Measurements from ENCODE around the gene MROH2A. TPM values are rescaled to one million over a fixed set of nuclear protein-coding genes. Genes with fewer than 3 reads are reported as not detected.

Gene MROH2A
- total and polyA plus RNA-seq, 4 donors = 0.80 TPM; not detected in 3

GRCh38 chr2:233769260-233769659 lies 8.9 kb upstream of the MROH2A start:
- Histone ChIP-seq H3K4me1 (ENCODE audit: control insufficient read depth in 5 of 5, insufficient read depth in 5 of 5, low read length in 5 of 5) (no peaks in the 10 kb centered on the region), H3K36me3 (ENCODE audit: control insufficient read depth in 4 of 4, insufficient read depth in 4 of 4, low read length in 4 of 4) (no peaks in the 10 kb centered on the region), H3K4me3 (no peak overlapping the region), H3K9me3 (ENCODE audit: control insufficient read depth in 4 of 4, insufficient read depth in 3 of 4, low read length in 3 of 4) (no peaks in the 10 kb centered on the region), H3K27ac (ENCODE audit: low read depth in 1 of 2, low read length in 1 of 2) (no peak overlapping the region), H3K9ac (ENCODE audit: insufficient read depth in 1 of 2, low read length in 2 of 2) (no peak overlapping the region), H3K27me3 (ENCODE audit: control insufficient read depth in 3 of 3, insufficient read depth in 3 of 3, low read length in 2 of 3) (no peaks in the 10 kb centered on the region)
- no peak for TF ChIP-seq CTCF (IDR thresholded peaks at IDR 0.05; ENCODE audit: control extremely low read depth, extremely low read depth)
- WGBS, 2 donors = 93 to 97% methylated on average over 9 of the region's 9 CpGs
- ATAC-seq (ENCODE audit: insufficient read depth, low FRiP score) = no peak
- no peak for DNase-seq

- no peak for TF ChIP-seq CTCF (IDR thresholded peaks at IDR 0.05; ENCODE audit: control extremely low read depth, extremely low read depth)
- DNase-seq (no peak), ATAC-seq (ENCODE audit: insufficient read depth, low FRiP score) (no peak)
- no peaks in the 10 kb centered on the region for H3K4me1 ChIP-seq (ENCODE audit: control insufficient read depth in 5 of 5, insufficient read depth in 5 of 5, low read length in 5 of 5)
- no peak overlapping the region for H3K4me3 ChIP-seq
- no peaks in the 10 kb centered on the region for H3K36me3 ChIP-seq (ENCODE audit: control insufficient read depth in 4 of 4, insufficient read depth in 4 of 4, low read length in 4 of 4)
- H3K9ac ChIP-seq (ENCODE audit: insufficient read depth in 1 of 2, low read length in 2 of 2) = no peak overlapping the region
- no peak overlapping the region for H3K27ac ChIP-seq (ENCODE audit: low read depth in 1 of 2, low read length in 1 of 2)
- WGBS, 2 donors = 90 to 92% methylated on average over 16 of the region's 16 CpGs
- H3K9me3 ChIP-seq (ENCODE audit: control insufficient read depth in 4 of 4, insufficient read depth in 3 of 4, low read length in 3 of 4) = peaks cover 0 to 6% (median 0%) of the 10 kb centered on the region in 4 donors
- no peaks in the 10 kb centered on the region for H3K27me3 ChIP-seq (ENCODE audit: control insufficient read depth in 3 of 3, insufficient read depth in 3 of 3, low read length in 2 of 3)
Observed at GRCh38 chr2:233772153-233772552, 6.0 kb upstream of the MROH2A start.

- no peak for ATAC-seq (ENCODE audit: insufficient read depth, low FRiP score)
- Histone ChIP-seq H3K4me3 (no peak overlapping the region), H3K27ac (ENCODE audit: low read depth in 1 of 2, low read length in 1 of 2) (no peak overlapping the region), H3K27me3 (ENCODE audit: control insufficient read depth in 3 of 3, insufficient read depth in 3 of 3, low read length in 2 of 3) (no peaks in the 10 kb centered on the region), H3K36me3 (ENCODE audit: control insufficient read depth in 4 of 4, insufficient read depth in 4 of 4, low read length in 4 of 4) (no peaks in the 10 kb centered on the region), H3K4me1 (ENCODE audit: control insufficient read depth in 5 of 5, insufficient read depth in 5 of 5, low read length in 5 of 5) (no peaks in the 10 kb centered on the region), H3K9ac (ENCODE audit: insufficient read depth in 1 of 2, low read length in 2 of 2) (no peak overlapping the region), H3K9me3 (ENCODE audit: control insufficient read depth in 4 of 4, insufficient read depth in 3 of 4, low read length in 3 of 4) (peaks cover 0 to 9% (median 0%) of the 10 kb centered on the region in 4 donors)
- no peak for TF ChIP-seq CTCF (IDR thresholded peaks at IDR 0.05; ENCODE audit: control extremely low read depth, extremely low read depth)
- no peak for DNase-seq
- WGBS, 2 donors = 69 to 73% methylated on average over 5 of the region's 5 CpGs
Observed at GRCh38 chr2:233772583-233772982, 5.5 kb upstream of the MROH2A start.

GRCh38 chr2:233773854-233774253 lies 4.3 kb upstream of the MROH2A start:
- H3K27me3 ChIP-seq (ENCODE audit: control insufficient read depth in 3 of 3, insufficient read depth in 3 of 3, low read length in 2 of 3) = no peaks in the 10 kb centered on the region
- H3K4me1 ChIP-seq (ENCODE audit: control insufficient read depth in 5 of 5, insufficient read depth in 5 of 5, low read length in 5 of 5) = no peaks in the 10 kb centered on the region
- ATAC-seq (ENCODE audit: insufficient read depth, low FRiP score) (no peak), DNase-seq (no peak)
- H3K9me3 ChIP-seq (ENCODE audit: control insufficient read depth in 4 of 4, insufficient read depth in 3 of 4, low read length in 3 of 4) = peaks cover 0 to 12% (median 0%) of the 10 kb centered on the region in 4 donors
- TF ChIP-seq CTCF (IDR thresholded peaks at IDR 0.05; ENCODE audit: control extremely low read depth, extremely low read depth) = no peak
- H3K36me3 ChIP-seq (ENCODE audit: control insufficient read depth in 4 of 4, insufficient read depth in 4 of 4, low read length in 4 of 4) = no peaks in the 10 kb centered on the region
- 90 to 96% methylated on average over 5 of the region's 5 CpGs for WGBS, 2 donors
- H3K9ac ChIP-seq (ENCODE audit: insufficient read depth in 1 of 2, low read length in 2 of 2) = no peak overlapping the region
- H3K4me3 ChIP-seq = no peak overlapping the region
- no peak overlapping the region for H3K27ac ChIP-seq (ENCODE audit: low read depth in 1 of 2, low read length in 1 of 2)
